ENCODE data around the gene RNF133. TPM values are rescaled to one million over a fixed set of nuclear protein-coding genes. Genes with fewer than 3 reads are reported as not detected.

The RNF133 gene
- total RNA-seq, 2 experiments from 2014 or later: not detected

DNA sequence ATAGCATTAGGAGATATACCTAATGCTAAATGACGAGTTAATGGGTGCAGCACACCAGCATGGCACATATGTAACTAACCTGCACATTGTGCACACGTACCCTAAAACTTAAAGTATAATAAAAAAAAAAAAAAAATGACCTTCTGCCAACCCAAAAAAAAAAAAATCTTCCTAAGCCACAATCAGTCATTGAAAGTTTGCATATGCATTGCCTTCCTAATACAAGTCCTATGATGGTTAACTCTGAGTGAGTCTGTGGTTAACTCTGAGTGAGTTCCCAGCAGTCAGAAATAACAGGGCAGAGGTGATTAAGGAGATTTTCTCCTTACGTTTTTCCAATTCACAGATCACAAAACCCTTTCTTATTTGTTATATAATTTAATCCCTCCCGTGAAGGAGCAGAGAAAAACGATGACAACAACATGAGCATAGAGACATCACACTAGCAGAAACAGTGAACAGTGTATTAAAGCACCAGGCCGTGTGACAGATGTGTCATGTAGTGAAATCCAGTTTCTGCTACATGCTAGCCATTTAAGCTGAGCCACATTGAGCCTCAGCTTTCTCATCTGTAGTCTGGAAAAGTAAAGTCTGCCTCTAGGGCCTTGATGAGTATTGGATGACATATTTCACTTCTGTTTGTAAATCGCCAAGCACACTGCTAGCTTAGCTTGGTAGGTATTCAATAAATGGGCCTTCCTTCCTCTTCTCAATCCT is 11.2 kb upstream of the RNF133 start:
- no peak overlapping the region for H3K4me3 Mint-ChIP-seq
- CTCF ChIA-PET: no interaction called here
- no peak for ATAC-seq
- DNase-seq: no peak
- no peak overlapping the region for H3K27ac Mint-ChIP-seq
- no peaks in the 10 kb centered on the region for H3K27me3 Mint-ChIP-seq
- no peaks in the 10 kb centered on the region for H3K4me1 Mint-ChIP-seq
- no peaks in the 10 kb centered on the region for H3K9me3 Mint-ChIP-seq (ENCODE audit: low read depth)
- no peaks in the 10 kb centered on the region for H3K36me3 Mint-ChIP-seq

GRCh38 chr7:122706836-122707235 is 7.9 kb upstream of the RNF133 start:
- H3K27me3 Mint-ChIP-seq: no peaks in the 10 kb centered on the region
- H3K36me3 Mint-ChIP-seq: no peaks in the 10 kb centered on the region
- ATAC-seq (no peak), DNase-seq (no peak)
- CTCF ChIA-PET: no interaction called here
- H3K4me1 Mint-ChIP-seq: no peaks in the 10 kb centered on the region
- no peak overlapping the region for H3K4me3 Mint-ChIP-seq
- no peak overlapping the region for H3K27ac Mint-ChIP-seq
- H3K9me3 Mint-ChIP-seq (ENCODE audit: low read depth): peaks cover 6% of the 10 kb centered on the region

DNA sequence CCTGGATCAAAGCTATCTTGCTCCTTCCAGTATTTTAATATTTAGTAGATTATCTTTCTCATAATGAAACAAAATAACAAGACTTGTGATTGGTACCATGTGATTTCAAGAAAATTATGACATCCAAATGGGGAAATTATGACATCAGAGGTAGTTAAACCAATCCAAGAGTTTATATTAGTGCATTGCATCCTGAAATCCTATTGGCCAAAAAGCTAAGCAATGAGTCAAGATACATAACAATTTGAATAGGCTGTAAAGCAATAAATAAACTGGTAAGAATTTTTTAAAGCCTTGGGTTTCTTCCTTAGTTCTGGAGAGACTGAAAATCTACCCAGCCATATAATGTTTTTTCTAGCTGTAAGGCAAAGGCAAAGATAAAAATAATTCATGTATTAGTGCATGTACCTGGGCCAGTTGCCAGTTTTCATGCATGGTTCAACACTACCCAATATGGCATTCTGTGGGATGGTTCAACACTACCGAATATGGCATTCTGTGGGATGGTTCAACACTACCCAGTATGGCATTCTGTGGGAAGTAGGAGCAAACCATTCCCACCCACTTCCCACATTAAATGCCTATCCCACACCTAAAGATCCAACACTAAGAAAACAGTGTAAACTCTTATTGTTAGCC is 4.1 kb upstream of the RNF133 start, which contains the start of gene RNF148:
TSS of gene RNF148 (minus strand) at position 51 of the 639 bp plus-strand sequence. CDS start 172 bp downstream, outside the sequence.
- Mint-ChIP-seq H3K36me3 (no peaks in the 10 kb centered on the region), H3K27me3 (no peaks in the 10 kb centered on the region), H3K4me3 (no peak within 1 kb of the TSS), H3K27ac (no peak within 1 kb of the TSS), H3K9me3 (ENCODE audit: low read depth) (peaks cover 6% of the 10 kb centered on the region), H3K4me1 (no peaks in the 10 kb centered on the region)
- ATAC-seq: no peak
- no peak for DNase-seq
- CTCF ChIA-PET: no interaction called here

DNA sequence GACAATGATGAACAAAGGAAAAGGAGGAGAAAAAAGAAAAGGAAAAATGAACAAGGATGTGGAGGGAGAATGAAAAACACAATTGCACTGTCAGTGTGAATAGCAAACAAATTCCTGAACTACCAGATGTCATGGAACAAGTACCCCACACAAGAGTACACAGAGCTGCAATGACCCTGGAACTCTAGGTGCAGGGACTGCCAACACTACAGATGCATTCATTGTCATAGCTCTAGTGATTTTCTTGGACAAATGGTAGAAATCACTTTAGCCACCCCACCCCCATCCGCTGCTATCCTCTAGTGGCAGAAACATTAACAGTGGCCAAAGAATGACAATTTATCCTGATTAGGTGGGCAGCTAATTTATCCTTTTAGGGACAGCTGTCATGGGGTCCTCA is 3.1 kb downstream of the RNF133 start:
- H3K4me1 Mint-ChIP-seq: no peaks in the 10 kb centered on the region
- CTCF ChIA-PET: no interaction called here
- no peaks in the 10 kb centered on the region for H3K27me3 Mint-ChIP-seq
- no peak overlapping the region for H3K27ac Mint-ChIP-seq
- no peak for DNase-seq
- H3K36me3 Mint-ChIP-seq: no peaks in the 10 kb centered on the region
- peaks cover 9% of the 10 kb centered on the region for H3K9me3 Mint-ChIP-seq (ENCODE audit: low read depth)
- H3K4me3 Mint-ChIP-seq: no peak overlapping the region
- no peak for ATAC-seq

GRCh38 chr7:122694697-122695096 is 4.2 kb downstream of the RNF133 start:
- H3K36me3 Mint-ChIP-seq: no peaks in the 10 kb centered on the region
- ATAC-seq: no peak
- no peaks in the 10 kb centered on the region for H3K4me1 Mint-ChIP-seq
- peaks cover 9% of the 10 kb centered on the region for H3K9me3 Mint-ChIP-seq (ENCODE audit: low read depth)
- no peak overlapping the region for H3K4me3 Mint-ChIP-seq
- no peak overlapping the region for H3K27ac Mint-ChIP-seq
- CTCF ChIA-PET: no interaction called here
- no peak for DNase-seq
- no peaks in the 10 kb centered on the region for H3K27me3 Mint-ChIP-seq

DNA sequence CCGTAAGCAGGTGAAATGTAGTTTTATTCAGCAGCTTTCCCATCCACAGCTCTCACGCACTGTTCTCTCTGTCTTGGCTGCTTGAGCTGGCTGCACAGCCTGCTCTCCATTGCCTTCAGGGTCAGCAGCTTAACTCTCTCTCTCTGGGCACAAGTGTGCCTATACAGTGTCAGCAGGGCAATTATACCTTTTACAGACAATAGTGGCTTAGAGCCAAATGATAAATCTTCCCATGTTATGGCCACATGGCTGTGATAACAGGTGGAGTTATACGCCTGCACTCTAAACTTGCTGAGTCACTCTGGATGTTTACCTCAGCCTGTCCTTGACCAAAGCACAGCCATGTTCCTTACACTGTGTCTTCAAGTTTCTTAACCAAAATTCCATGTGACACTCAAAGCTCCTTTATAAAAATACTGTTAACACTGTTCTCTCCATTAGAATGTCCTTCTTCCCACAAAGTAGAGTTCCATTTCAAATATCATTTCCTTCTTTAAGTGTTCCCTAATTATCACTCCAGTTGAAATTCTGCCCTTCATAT is 6.1 kb downstream of the RNF133 start:
- peaks cover 9% of the 10 kb centered on the region for H3K9me3 Mint-ChIP-seq (ENCODE audit: low read depth)
- H3K27ac Mint-ChIP-seq: no peak overlapping the region
- H3K27me3 Mint-ChIP-seq: no peaks in the 10 kb centered on the region
- H3K36me3 Mint-ChIP-seq: no peaks in the 10 kb centered on the region
- no peak for ATAC-seq
- no peaks in the 10 kb centered on the region for H3K4me1 Mint-ChIP-seq
- no peak for DNase-seq
- no peak overlapping the region for H3K4me3 Mint-ChIP-seq
- CTCF ChIA-PET: no interaction called here

DNA sequence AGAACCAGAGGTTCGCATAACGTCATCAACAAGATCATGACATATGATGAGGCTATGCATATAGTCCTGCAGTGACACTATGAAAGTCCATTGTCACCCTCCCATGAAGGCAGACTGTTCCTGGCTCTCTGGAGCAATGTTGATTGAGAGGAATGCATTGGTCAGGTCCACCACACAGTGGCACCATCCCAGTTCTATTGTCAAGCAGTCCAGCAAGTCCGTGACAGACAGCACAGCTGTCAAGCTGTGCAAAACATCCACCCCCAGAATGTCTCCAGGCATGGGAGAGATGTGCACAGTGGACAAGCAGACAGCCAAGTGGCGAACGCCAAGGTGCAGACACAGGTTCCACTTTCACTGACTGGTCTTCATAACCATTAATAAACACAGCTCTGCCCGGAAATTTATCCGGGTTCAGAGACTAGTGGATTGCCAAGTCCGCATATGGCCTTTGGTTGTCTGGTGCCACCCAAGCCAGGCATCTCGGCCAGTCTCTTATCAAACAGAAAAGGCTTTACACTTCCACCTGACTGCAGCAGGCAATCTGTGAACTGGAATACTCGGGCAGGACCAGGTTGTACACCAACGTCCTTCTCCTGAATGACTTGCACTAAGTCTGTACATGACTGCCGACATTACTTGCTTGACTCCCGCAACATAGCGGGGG is 7.2 kb downstream of the RNF133 start:
- H3K4me3 Mint-ChIP-seq: no peak overlapping the region
- H3K27me3 Mint-ChIP-seq: no peaks in the 10 kb centered on the region
- ATAC-seq: no peak
- H3K36me3 Mint-ChIP-seq: no peaks in the 10 kb centered on the region
- H3K4me1 Mint-ChIP-seq: no peaks in the 10 kb centered on the region
- H3K9me3 Mint-ChIP-seq (ENCODE audit: low read depth): peaks cover 9% of the 10 kb centered on the region
- no peak for DNase-seq
- no peak overlapping the region for H3K27ac Mint-ChIP-seq
- CTCF ChIA-PET: no interaction called here

DNA sequence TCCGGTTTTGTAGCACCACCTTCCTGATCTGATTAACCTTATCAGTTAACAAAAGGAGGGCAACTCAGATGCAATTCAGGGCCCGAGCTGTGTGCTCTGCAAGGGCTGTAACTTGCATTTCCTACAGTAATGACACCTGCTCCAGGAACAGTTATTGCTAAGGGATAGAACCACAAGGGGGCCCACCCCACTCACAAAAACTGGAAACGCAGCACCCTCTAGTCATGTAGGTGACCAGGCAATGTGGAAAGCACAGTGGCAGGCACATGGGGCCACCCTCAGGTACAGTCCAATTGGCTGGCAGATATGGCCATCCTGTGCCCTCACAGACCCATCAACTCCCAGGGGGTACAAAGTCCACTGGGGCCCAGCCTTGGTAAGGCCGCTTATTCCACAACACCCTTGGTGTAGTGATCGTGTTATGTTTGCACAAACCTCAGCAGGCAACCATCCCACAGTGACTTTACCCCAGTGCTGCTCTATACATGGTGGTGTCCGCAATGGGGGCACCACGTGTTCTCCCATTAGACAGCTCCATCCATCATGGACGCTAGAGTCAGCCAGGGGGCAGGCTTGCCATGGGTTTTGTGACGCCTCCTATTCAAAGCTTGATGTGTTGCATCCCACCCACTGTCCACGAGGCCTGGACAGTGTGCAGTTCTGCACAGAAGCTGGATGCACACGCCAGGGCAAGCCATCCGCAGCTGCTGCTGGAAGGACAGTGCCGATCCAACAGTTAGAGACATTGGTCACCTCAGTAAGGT is 9.4 kb downstream of the RNF133 start:
- Mint-ChIP-seq H3K27me3 (no peaks in the 10 kb centered on the region), H3K27ac (no peak overlapping the region), H3K4me1 (no peaks in the 10 kb centered on the region), H3K36me3 (no peaks in the 10 kb centered on the region), H3K4me3 (no peak overlapping the region), H3K9me3 (ENCODE audit: low read depth) (peaks cover 9% of the 10 kb centered on the region)
- CTCF ChIA-PET: no interaction called here
- ATAC-seq: no peak
- no peak for DNase-seq

DNA sequence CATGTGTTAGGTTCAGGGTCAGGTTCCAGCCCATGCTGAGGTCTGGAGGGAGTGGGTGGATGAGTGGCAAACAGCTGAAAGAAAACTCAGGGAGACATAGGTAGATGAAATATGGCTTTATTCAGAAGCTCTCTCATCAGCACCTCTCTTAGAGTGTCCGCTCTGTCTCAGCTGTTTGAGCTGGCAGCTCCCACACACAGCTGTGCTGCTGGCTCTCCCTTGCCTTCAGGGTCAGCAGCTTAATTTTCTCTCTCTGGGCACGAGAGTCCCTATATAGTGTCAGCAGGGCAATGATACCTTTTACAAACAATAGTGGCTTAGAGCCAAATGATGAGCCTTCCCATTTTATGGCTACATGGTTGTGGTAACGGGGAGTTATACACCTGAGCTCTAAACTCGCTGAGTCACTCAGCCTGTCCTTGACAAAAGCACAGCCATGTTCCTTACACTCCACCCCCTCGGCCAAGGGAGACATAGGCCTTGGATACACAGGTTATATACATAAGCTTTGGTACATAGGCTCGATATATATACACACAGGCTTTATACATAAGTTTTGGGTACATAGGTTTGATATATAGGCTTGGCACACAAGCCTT is 10.4 kb downstream of the RNF133 start:
- no peaks in the 10 kb centered on the region for H3K36me3 Mint-ChIP-seq
- no peak for ATAC-seq

DNA sequence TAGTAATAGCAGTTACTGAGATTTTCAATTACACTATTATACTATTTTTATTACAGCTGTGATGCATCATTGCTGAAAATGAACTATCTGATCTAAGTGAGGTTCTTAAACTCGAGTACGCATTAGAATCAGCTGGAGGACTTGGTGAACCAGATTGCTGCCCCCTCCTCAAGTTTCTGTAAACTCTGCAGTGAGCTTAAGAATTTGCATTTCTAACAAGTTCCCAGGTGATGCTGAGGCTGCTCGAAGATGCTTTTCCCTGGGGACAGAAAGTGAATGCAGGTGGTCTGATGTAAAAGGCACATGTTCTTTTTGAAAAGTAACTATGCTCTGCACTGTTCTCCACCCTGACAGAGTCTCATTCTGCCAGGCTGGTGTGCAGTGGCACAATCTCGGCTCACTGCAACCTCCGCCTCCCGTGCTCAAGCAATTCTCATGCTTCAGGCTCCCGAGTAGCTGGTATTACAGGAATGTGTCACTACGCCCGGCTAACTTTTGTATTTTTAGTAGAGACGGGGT is 12.5 kb downstream of the RNF133 start:
- no peaks in the 10 kb centered on the region for H3K4me1 Mint-ChIP-seq
- H3K27ac Mint-ChIP-seq: no peak overlapping the region
- CTCF ChIA-PET: no interaction called here
- DNase-seq (no peak), ATAC-seq (no peak)
- no peaks in the 10 kb centered on the region for H3K36me3 Mint-ChIP-seq
- no peaks in the 10 kb centered on the region for H3K9me3 Mint-ChIP-seq (ENCODE audit: low read depth)
- no peak overlapping the region for H3K4me3 Mint-ChIP-seq
- no peaks in the 10 kb centered on the region for H3K27me3 Mint-ChIP-seq

More for the DNA sequence above, 10.4 kb downstream of the RNF133 start:
- no peaks in the 10 kb centered on the region for H3K27me3 Mint-ChIP-seq
- CTCF ChIA-PET: no interaction called here
- no peak overlapping the region for H3K27ac Mint-ChIP-seq
- H3K9me3 Mint-ChIP-seq (ENCODE audit: low read depth): peaks cover 5% of the 10 kb centered on the region
- H3K4me3 Mint-ChIP-seq: no peak overlapping the region
- H3K4me1 Mint-ChIP-seq: no peaks in the 10 kb centered on the region
- DNase-seq: no peak

- no peaks in the 10 kb centered on the region for H3K27me3 Mint-ChIP-seq
Measured at GRCh38 chr7:122684504-122684903, 14.4 kb downstream of the RNF133 start.

GRCh38 chr7:122682815-122683550 is 15.9 kb downstream of the RNF133 start:
- Mint-ChIP-seq H3K36me3 (no peaks in the 10 kb centered on the region), H3K4me3 (no peak overlapping the region), H3K27me3 (no peaks in the 10 kb centered on the region), H3K9me3 (ENCODE audit: low read depth) (peaks cover 2% of the 10 kb centered on the region), H3K4me1 (no peaks in the 10 kb centered on the region), H3K27ac (no peak overlapping the region)
- ATAC-seq: no peak
- no peak for DNase-seq
- CTCF ChIA-PET: no interaction called here

More at GRCh38 chr7:122684504-122684903, 14.4 kb downstream of the RNF133 start:
- Mint-ChIP-seq H3K4me1 (no peaks in the 10 kb centered on the region), H3K27ac (no peak overlapping the region), H3K9me3 (ENCODE audit: low read depth) (no peaks in the 10 kb centered on the region), H3K36me3 (no peaks in the 10 kb centered on the region), H3K4me3 (no peak overlapping the region)
- CTCF ChIA-PET: no interaction called here
- DNase-seq (no peak), ATAC-seq (no peak)

Measured in activated CD8-positive, alpha-beta memory T cell treated with anti-CD3 and anti-CD28 coated beads, Interleukin-2, amount 10 ng/mL, durations not matched to agents 7 days and 5 days (primary cell).